NCI-H2171 (cell line): ENCODE measurements around the gene MLLT11.
A peak's percentile ranks its signal among the peaks of the same experiment; 100 is the strongest.

ENCODE experiments used
- DNase-seq: peaks from one replicate; lab custom pipeline; 2025; lab: John Stamatoyannopoulos, UW

The MLLT11 gene, protein sequence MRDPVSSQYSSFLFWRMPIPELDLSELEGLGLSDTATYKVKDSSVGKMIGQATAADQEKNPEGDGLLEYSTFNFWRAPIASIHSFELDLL

DNA sequence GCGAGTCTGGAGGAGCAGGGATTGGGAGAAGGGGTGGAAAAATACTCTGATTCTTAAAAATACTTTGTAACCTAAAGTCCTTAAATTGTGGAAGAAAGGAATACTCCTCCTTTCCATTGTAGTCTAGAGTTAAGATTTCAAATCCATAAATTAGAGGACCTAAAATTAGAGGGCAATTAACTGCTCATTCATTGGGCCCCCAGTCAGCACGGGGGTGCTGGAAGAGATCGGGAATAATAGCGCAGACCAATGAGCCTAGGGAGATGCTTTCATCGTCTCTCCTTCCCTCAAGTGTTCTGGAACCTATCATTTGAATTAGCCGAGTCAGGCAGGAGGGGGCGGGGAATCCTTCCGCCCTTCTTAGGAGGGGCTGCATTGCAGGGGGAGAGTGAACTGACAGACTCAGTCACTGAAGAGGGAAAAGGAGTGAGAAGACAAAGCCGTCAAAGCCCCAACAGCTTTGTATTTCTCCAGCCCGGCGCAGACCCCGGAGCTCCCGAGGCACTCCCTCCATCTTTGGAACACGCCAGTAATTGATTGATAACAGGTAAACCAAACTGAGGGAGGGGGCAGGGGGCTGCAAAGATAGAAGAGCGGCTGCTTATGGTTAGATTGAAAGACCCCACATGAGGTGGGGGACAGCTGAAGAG is at the start of gene MLLT11:
Gene MLLT11, plus strand, starts transcription at position 391 of the 650 bp plus-strand sequence. CDS start 6,828 bp downstream, outside the sequence.
- peak; percentile 84 for DNase-seq

DNA sequence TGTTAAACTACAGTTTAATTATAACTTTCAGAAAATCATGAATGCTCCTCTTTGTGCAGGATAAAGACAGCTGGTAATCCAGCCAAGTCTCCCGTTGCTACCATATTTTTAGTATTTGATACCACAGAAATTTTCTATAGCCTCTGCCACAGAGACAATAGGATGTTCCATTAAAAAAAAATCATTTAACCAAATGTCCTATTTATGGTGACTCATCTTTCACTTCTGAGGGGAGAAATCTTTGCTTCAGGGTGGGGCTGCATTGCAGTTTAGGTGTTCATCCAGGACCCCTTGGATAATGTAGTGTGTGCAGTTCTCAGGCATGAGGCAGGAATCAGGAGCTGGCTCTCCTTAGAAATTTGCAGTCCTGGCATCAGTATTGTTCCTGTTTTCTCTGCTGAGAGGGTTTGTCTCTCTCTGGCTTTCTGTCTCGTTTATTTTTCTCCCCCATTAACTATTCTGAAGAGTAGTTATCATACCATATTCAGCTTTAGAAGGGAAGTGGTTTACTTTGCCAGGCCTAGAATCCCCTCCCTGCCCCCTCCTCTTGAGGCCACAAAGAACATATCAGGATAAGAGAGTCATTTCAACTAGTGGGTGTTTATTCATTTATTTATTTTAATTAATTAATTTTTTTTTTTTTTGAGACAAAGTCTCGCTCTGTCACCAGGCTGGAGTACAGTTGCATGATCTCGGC is 48.9 kb upstream of the MLLT11 start:
- DNase-seq, result no peak

DNA sequence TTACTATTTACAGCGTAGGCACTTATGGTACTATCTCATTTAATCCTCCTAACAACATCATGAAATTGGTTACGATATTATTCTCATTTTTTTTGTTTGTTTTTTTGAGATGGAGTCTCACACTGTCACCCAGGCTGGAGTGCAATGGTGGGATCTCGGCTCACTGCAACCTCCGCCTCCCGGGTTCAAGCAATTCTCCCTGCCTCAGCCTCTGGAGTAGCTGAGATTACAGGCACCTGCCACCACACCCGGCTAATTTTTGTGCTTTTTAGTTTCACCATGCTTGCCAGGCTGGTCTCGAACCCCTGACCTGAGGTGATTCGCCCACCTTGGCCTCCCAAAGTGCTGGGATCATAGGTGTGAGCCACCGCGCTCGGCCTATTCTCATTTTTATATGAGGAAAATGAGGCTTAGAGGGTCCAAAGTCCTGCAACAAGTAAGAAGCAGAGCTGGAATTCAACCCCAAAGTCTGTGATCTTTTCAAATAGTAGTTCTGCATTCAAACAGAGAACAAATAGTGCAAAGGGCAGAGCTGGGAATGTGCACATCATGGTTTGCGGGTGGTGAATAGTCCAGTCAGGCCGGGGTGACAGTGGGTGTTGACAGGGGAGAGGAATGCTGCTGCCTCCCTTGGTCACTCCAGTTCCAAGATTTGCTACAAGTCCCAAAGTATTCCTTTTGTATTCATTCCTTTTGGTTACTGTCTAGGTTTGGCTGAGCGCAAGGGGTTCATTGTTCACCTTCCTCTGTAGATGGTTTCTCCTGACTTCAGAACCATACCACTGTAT is 47.3 kb upstream of the MLLT11 start:
- DNase-seq, result no peak

DNA sequence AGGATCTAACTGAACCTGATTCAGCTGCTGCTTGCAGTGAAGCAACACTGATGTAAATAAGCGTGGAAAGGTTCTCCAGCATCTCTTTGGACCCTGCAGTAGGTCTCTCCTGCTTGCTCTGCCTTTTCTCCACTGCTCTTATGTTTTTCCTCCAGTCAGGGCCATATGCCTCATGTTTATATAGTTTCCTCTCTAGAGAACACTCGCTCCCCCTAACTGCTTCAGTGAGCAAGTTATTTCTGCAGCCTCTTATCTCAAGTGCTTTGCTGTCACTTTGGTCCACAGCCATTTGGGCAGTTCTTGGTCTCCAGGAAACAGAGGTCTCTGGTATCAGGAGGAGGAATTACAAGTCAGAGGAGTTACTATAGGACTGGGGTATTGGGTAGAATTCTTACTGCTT is 46.7 kb upstream of the MLLT11 start:
- peak; percentile 52 for DNase-seq

DNA sequence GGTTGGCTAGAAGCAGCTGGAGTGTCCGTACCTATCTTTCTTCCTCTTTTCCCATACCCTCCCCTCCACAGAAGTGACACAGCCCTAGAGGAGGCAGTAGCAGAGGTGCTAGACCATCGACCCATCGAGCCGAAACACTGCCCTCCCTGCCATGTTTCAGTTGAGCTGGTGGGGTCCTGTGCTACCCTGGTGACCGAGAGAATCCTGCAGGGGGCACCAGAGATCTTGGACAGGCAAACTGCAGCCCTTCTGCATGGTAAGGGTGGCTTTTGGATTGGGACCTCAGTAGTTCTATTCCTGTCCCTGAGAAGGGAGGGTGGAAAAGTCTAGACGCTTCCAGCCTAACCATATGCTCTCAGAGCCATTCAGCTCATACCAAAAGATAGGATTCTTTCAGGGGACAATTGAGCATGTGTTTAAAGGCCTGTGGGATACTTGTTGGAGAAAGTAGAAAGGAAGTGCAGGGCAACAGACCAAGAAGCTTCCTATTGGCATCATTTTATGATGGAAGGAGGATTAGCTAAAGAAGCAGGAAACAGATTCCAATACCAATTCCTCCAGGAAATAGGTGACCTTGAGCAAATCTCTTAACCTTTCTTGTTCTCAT is 35.6 kb upstream of the MLLT11 start:
- DNase-seq, result no peak

DNA sequence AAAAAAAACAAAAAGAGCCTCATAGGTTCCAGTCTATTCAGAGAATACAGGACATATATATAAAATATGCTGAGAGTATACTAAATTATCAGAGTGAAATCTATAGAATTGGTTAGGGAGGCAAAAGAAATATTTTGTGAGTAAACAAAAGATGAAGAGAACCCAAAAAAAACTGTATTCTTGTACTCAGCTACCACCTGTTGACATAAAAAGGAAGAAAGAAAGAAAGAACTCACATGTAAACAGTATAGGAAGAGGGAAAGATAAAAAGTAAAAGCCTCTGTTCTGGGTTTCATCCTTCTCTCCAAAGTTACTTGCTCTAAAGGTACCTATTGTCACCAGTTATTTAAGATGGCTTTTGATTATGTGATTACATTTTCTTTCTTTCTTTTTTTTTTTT is 33.7 kb upstream of the MLLT11 start:
- DNase-seq, result no peak

DNA sequence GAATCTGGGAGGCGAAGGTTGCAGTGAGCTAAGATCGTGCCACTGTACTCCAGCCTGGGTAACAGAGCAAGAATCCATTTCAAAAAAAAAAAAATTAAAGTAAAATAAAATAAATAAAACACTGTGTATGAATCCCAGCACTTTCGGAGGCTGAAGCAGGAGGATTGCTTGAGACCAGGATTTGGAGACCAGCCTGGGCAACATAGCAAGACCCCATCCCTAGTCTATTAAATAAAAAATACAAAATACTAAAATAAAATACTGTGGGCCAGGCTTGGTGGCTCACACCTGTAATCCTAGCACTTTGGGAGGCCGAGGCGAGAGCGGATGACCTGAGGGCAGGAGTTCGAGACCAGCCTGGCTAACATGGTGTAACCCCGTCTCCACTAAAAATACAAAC is 28.0 kb upstream of the MLLT11 start:
- no peak for DNase-seq

DNA sequence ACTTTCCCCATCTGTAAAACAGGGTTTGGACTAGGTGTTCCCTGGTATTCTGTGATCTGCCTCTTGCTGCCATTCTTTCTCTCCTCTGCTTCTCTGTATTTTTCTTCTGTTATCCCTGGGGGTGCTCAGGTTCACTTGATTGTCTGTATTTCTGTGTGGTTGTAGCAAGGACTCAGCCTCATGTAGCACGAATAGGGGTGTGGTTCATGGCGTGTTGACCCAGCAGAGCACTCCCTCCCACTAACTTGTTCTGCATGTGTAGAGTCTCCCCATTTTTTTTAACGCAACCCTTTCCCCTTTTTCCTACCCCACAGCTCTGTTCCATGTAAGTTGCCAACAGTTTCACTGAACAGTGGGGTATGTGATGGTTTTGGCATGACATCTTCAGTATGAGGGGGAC is 25.0 kb upstream of the MLLT11 start:
- no peak for DNase-seq

DNA sequence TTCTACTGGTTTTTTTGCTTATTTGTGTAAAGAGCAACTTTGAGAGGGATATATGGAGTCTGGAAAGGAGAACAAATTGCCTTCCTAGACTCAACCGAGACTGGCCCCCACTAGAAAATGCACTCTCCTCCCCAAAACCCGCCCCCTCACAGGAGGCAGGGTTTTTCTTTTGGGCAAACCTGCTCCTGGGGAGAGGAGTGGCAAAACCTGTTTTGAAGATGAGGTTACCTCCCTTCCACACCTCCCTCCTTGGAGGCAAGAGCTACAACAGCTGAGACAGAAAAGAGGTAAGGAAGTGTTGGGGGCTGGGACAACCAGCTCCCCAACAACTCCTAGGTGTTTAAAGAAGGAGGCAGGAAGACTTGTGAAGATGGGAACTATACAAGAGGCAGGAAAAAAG is 23.8 kb upstream of the MLLT11 start, which contains the start of gene BNIPL:
Gene BNIPL, plus strand, starts transcription at position 231 of the 400 bp plus-strand sequence. Its CDS starts 140 bp downstream, at position 371.
- DNase-seq, result no peak

DNA sequence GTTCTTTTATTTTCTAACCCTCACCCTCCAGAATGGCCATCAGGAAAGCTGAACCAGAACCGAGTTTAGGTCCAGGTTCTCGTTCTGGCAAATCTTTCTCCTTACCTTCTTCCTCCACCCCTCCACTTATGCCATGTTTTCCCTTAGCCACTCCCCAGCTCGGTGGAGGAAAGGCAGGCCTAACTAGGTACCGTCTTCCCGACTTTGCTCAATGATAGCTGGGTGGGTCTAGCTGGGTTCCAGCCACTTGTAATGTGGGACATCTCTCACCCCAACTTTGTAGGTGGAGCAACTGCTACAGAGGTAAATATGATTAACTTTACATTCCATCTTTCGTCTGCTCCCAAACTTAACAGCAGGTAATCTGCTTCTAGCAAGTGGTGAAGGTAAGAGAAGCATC is 23.2 kb upstream of the MLLT11 start:
- no peak for DNase-seq

DNA sequence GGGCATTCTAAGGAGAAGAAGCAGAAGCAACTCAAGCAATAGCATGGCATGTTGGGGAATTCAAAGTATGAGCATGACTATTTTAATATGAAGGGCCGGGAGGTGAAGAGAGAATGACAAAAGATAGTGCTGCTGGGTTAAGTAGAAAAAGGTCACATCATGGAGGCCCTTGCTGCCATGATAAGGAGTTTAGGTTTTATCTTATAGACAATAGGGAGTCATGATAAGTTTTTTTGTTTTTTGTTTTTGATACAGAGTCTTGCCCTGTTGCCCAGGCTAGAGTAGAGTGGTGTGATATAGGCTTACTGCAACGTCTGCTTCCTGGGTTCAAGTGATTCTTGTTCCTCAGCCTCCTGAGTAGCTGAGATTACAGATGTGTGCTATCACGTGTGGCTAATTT is 20.7 kb upstream of the MLLT11 start:
- no peak for DNase-seq

DNA sequence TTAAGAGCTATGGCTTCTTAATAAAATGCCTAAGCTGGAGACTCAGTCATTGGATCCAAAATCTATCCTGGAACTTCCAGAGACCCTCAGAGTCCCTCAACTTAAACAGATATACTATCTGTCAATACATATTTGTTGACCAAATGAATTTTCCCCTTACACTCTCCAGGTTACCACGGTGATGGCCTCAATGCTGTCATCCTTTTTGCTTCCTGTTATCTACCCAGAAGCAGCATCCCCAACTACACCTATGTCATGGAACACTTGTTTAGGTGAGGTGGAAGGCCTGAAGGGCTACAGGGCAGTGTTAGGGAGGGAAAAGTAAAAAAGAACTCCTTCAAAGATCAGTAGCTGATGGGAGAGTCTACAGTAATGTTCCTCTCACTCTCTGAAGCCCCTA is 17.0 kb upstream of the MLLT11 start:
- no peak for DNase-seq

DNA sequence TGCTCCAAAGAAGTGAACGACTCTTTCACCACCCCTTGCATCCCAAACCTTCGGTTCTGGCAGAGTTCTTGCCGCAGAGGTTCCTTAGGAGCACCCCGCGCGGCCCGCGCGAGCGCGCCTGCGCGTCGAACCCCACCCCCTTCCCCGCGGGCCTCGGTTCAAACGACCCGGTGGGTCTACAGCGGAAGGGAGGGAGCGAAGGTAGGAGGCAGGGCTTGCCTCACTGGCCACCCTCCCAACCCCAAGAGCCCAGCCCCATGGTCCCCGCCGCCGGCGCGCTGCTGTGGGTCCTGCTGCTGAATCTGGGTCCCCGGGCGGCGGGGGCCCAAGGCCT is 12.6 kb upstream of the MLLT11 start, which contains the start of gene C1orf56:
Gene C1orf56, plus strand, starts transcription at position 161 of the 334 bp plus-strand sequence. Its CDS starts 97 bp downstream, at position 258.
- peak; percentile 50 for DNase-seq

DNA sequence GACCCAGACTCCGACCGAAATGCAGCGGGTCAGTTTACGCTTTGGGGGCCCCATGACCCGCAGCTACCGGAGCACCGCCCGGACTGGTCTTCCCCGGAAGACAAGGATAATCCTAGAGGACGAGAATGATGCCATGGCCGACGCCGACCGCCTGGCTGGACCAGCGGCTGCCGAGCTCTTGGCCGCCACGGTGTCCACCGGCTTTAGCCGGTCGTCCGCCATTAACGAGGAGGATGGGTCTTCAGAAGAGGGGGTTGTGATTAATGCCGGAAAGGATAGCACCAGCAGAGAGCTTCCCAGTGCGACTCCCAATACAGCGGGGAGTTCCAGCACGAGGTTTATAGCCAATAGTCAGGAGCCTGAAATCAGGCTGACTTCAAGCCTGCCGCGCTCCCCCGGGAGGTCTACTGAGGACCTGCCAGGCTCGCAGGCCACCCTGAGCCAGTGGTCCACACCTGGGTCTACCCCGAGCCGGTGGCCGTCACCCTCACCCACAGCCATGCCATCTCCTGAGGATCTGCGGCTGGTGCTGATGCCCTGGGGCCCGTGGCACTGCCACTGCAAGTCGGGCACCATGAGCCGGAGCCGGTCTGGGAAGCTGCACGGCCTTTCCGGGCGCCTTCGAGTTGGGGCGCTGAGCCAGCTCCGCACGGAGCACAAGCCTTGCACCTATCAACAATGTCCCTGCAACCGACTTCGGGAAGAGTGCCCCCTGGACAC is 12.1 kb upstream of the MLLT11 start:
- peak; percentile 28 for DNase-seq

DNA sequence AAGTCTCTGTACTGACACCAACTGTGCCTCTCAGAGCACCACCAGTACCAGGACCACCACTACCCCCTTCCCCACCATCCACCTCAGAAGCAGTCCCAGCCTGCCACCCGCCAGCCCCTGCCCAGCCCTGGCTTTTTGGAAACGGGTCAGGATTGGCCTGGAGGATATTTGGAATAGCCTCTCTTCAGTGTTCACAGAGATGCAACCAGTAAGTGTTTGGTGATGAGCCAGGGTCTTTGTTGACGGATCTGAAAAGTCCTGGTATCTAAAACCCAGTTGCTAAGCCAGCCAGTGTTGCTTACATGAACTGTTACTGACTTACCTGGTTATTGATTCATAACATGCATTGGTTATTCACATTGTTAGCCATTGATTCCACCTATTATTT is 11.6 kb upstream of the MLLT11 start:
- no peak for DNase-seq

DNA sequence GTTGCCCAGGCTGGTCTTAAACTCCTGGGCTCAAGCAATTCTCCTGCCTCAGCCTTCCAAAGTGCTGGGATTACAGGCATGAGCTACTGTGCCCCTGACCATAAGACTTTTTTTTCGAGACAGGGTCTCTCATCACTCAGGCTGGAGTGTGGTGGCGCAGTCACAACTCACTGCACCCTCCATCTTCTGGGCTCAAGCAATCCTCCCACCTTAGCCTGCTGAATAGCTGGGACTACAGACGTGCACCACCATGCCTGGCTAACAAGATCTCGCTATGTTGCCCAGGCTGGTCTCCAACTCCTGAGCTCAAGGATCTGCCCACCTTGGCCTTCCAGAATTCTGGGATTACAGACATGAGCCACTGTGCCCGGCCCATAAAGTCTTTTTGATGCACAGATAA is 10.7 kb upstream of the MLLT11 start:
- DNase-seq, result no peak

DNA sequence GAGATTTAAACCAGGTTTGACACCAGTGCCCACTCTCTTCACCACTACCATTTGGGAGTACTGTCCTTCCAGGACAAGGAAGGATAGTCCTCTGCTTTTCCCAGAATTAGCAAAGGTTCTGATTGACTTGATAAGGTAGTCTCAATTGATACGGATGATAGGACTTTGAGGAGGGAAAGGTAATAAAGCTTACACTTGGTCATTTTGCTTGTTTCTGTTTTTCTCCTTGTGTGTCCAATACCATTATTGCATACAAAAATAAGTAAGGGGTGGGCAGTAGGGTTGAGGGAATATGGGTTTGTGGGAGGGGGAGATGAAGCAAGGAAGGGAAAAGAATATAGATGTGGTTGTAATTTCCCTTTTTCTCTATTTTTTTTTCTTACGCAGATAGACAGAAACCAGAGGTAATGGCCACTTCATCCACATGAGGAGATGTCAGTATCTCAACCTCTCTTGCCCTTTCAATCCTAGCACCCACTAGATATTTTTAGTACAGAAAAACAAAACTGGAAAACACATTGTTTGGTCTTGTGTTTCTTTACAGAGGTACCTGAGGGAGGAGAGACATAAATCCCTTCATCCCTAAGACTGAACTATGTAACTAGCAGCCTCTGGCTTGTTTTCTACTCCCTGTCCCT is 10.0 kb upstream of the MLLT11 start:
- no peak for DNase-seq

DNA sequence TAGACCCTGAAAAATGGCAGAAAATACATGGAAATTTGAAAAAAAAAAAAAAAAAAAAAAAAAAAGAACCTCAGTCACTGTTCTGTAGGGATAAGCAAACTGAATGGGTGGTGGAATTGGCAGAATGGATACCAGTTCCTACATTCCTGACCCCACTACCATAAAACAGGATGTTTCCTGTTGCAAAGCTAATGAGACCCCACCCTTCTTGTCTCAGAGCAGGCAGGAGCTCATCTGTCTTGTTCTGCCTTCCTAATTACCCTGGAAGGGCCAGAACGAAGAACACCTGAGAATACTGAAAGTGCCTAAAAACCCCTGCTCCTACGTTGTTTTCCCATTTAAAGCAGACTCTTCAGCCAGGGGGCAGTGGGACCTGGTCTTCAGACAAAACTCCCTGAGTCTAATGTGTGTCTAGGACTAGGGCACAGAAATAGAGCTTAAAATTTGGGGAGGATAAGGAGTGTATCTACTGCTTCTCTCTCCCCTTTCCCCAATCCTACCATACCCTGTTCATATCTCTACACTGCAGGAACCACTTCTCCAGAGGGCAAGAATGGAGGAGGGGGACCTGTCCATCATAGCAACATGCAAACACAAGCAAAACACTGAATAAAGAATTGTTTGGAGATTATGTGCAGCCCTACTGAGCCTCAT is 8.7 kb upstream of the MLLT11 start:
- no peak for DNase-seq

DNA sequence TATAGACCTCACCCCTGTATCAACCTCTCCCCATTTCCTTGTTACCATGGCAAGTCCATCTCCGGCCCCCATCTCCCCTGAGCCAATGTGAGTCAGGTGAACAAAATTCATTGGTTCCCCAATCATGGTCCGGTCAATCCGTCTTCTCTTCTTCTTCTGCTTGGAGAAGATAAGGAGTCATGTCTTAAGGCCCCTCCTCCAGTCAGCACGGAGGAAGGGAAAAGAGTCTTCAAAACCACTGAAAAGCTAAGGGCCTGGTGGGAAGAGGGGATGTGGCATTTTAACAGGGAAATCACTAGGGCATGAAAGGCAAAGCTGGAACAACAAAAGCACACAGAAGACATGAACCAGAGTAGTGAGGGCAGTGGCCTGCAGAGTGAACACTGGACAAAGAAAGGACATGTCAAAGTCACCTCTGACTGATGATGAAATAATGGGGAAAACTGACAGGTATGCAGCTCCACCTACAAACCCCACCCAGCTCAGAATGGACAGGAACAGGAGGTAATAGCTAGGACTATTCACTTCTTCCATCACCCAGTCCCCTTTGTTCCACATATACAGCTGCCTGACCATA is 5.1 kb upstream of the MLLT11 start:
- DNase-seq, result no peak

DNA sequence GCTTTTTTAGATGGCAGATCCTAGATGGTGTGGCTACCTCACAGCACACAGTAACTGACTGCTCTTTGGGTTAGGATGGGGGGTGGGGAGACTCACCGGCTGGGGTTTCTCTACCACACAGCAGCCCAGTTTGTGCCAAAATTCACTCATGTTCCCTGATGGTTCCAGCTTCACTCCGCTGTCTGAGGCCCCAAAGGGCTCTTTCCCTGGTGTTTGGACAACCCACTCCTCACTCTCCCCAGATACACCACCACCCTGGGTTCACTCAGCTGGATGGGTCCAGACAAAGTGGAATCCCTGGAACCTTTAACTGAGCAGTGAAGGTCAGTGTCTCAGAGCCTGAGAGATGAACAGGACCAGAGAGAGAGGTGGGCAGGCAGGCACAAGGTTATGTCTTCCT is 4.6 kb upstream of the MLLT11 start:
- DNase-seq, result no peak
